ENCODE results near the gene PHACTR3. TPM values are rescaled to one million over a fixed set of nuclear protein-coding genes. Genes with fewer than 3 reads are reported as not detected.

PHACTR3 gene
- total RNA-seq, 1 donor from 2014 or later, result 8.7 TPM

DNA sequence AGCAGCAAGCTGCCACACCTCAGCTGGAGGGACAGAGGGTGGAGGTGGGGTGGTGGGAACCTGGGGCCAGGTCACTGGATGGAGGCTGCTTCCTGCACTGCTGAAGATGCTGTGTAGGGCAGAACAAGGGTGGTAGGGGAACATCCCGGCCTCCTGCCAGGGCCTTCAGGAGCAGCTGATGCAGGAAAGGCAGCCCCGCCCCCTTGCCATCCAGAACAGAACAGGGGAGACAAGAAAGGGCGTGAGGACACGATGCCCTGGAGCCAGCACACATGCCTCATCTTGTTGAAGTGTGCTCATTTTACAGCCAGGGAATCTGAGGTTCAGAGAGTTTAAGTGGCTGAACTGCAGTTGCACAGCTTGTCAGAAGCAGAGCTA is 43.1 kb upstream of the PHACTR3 start:
- no peak overlapping the region for H3K27ac Mint-ChIP-seq (ENCODE audit: unreplicated experiment)
- H3K27me3 Mint-ChIP-seq (ENCODE audit: unreplicated experiment), result peaks cover 7% of the 10 kb centered on the region
- no peaks in the 10 kb centered on the region for H3K9me3 Mint-ChIP-seq (ENCODE audit: unreplicated experiment)
- DNase-seq (ENCODE audit: low spot score), result no peak
- H3K4me1 Mint-ChIP-seq (ENCODE audit: unreplicated experiment), result peaks cover 11% of the 10 kb centered on the region
- TF ChIP-seq, protein P1, sequence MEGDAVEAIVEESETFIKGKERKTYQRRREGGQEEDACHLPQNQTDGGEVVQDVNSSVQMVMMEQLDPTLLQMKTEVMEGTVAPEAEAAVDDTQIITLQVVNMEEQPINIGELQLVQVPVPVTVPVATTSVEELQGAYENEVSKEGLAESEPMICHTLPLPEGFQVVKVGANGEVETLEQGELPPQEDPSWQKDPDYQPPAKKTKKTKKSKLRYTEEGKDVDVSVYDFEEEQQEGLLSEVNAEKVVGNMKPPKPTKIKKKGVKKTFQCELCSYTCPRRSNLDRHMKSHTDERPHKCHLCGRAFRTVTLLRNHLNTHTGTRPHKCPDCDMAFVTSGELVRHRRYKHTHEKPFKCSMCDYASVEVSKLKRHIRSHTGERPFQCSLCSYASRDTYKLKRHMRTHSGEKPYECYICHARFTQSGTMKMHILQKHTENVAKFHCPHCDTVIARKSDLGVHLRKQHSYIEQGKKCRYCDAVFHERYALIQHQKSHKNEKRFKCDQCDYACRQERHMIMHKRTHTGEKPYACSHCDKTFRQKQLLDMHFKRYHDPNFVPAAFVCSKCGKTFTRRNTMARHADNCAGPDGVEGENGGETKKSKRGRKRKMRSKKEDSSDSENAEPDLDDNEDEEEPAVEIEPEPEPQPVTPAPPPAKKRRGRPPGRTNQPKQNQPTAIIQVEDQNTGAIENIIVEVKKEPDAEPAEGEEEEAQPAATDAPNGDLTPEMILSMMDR (IDR thresholded peaks at IDR 0.05; ENCODE audit: unreplicated experiment), result no peak
- no peaks in the 10 kb centered on the region for H3K36me3 Mint-ChIP-seq (ENCODE audit: low read depth, unreplicated experiment)
- H3K4me3 Mint-ChIP-seq (ENCODE audit: unreplicated experiment), result no peak overlapping the region

DNA sequence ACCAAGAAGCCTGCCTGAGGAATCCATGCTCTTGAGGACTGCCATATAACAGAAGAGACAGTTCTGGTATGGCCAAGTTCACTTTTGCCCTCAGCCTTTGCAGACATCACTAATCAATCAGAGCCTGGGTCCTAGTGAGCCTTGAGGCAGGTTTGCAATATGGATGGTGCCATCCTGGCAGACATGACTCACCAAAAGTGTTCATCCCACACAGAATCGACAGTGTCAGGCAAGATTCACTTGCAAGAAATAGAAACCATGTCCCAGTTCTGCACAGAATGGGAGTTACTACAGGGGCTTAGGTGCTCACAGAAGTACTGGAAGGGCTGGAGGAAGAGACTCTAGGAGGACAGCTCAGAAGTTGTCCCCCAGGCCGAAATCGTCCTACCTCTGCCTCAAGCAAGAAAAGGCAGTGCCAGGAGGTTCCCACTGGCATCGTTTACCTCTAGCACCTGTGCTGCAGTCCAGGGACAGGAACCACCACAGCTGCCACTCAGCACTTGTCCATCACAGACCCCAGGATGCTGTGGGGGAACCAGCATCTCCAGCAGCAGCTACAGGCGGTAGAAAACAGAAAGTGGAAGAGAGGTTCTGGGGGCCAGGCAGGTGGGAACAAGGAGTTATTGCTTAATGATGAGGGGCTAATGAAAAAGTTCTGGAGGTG is 42.6 kb upstream of the PHACTR3 start:
- TF ChIP-seq, protein P1 (IDR thresholded peaks at IDR 0.05; ENCODE audit: unreplicated experiment), result no peak
- no peak overlapping the region for H3K4me3 Mint-ChIP-seq (ENCODE audit: unreplicated experiment)
- DNase-seq (ENCODE audit: low spot score), result no peak
- no peak overlapping the region for H3K27ac Mint-ChIP-seq (ENCODE audit: unreplicated experiment)
- H3K9me3 Mint-ChIP-seq (ENCODE audit: unreplicated experiment), result no peaks in the 10 kb centered on the region
- H3K36me3 Mint-ChIP-seq (ENCODE audit: low read depth, unreplicated experiment), result no peaks in the 10 kb centered on the region
- peaks cover 7% of the 10 kb centered on the region for H3K27me3 Mint-ChIP-seq (ENCODE audit: unreplicated experiment)
- H3K4me1 Mint-ChIP-seq (ENCODE audit: unreplicated experiment), result peaks cover 11% of the 10 kb centered on the region

DNA sequence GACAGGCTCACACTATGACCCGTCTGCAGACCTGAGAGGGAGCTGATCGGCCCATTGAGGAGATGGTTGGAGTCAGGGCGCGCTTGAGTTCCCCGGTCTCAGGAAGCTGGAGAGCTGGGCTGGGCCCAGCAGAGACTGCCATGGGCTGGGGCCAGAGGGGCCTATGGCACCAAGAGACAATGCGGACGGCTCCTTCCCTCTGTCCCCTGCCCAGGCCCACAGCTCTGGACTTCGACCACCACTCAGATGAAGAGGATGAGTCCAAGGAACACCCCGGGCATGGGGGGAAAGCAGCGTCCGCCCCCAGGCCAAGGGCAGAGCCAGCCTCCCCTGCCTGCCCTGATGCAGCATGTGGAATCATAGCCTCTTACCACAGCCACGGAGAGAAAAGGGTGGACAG is 40.2 kb upstream of the PHACTR3 start:
- no peak for DNase-seq (ENCODE audit: low spot score)
- H3K27ac Mint-ChIP-seq (ENCODE audit: unreplicated experiment), result no peak overlapping the region
- TF ChIP-seq, protein P1 (IDR thresholded peaks at IDR 0.05; ENCODE audit: unreplicated experiment), result no peak
- no peaks in the 10 kb centered on the region for H3K9me3 Mint-ChIP-seq (ENCODE audit: unreplicated experiment)
- no peaks in the 10 kb centered on the region for H3K36me3 Mint-ChIP-seq (ENCODE audit: low read depth, unreplicated experiment)
- H3K4me1 Mint-ChIP-seq (ENCODE audit: unreplicated experiment), result peaks cover under 1% of the 10 kb centered on the region
- peaks cover 7% of the 10 kb centered on the region for H3K27me3 Mint-ChIP-seq (ENCODE audit: unreplicated experiment)
- no peak overlapping the region for H3K4me3 Mint-ChIP-seq (ENCODE audit: unreplicated experiment)

DNA sequence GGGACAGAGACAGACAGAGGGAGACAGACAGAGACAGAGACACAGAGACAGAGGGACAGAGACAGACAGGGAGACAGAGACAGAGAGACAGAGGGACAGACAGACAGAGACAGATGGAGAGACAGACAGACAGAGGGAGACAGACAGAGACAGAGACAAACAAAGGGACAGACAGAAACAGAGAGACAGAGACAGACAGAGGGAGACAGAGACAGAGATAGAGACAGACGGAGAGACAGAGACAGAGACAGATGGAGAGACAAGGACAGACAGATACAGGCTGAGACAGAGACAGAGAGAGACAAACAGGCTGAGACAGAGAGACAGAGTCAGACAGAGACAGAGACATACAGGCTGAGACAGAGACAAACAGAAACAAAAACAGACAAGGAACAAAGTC is 39.4 kb upstream of the PHACTR3 start:
- Mint-ChIP-seq H3K27ac (ENCODE audit: unreplicated experiment) (no peak overlapping the region), H3K4me1 (ENCODE audit: unreplicated experiment) (no peaks in the 10 kb centered on the region), H3K4me3 (ENCODE audit: unreplicated experiment) (no peak overlapping the region), H3K27me3 (ENCODE audit: unreplicated experiment) (peaks cover 7% of the 10 kb centered on the region), H3K36me3 (ENCODE audit: low read depth, unreplicated experiment) (no peaks in the 10 kb centered on the region), H3K9me3 (ENCODE audit: unreplicated experiment) (no peaks in the 10 kb centered on the region)
- DNase-seq (ENCODE audit: low spot score), result no peak
- TF ChIP-seq, protein P1 (IDR thresholded peaks at IDR 0.05; ENCODE audit: unreplicated experiment), result no peak

GRCh38 chr20:59565768-59566461 is 38.4 kb upstream of the PHACTR3 start:
- Mint-ChIP-seq H3K4me3 (ENCODE audit: unreplicated experiment) (no peak overlapping the region), H3K27me3 (ENCODE audit: unreplicated experiment) (peaks cover 7% of the 10 kb centered on the region), H3K36me3 (ENCODE audit: low read depth, unreplicated experiment) (no peaks in the 10 kb centered on the region), H3K9me3 (ENCODE audit: unreplicated experiment) (no peaks in the 10 kb centered on the region), H3K4me1 (ENCODE audit: unreplicated experiment) (no peaks in the 10 kb centered on the region), H3K27ac (ENCODE audit: unreplicated experiment) (no peak overlapping the region)
- TF ChIP-seq, protein P1 (IDR thresholded peaks at IDR 0.05; ENCODE audit: unreplicated experiment), result no peak
- no peak for DNase-seq (ENCODE audit: low spot score)
